HCT116 (cell line): ENCODE measurements around the gene CYP17A1. TPM values are rescaled to one million over a fixed set of nuclear protein-coding genes. Genes with fewer than 3 reads are reported as not detected.

Experiments used
- ATAC-seq: fragments of 200-7000 bp; cut with Tn5 transposase; 2 replicates; pipeline ENCODE4 v1.9.1; 2020; ENCODE audit warnings: mild to moderate bottlenecking, moderate library complexity
- BruUV-seq: library from RNA; stranded (reverse); fragments of 400-500 nt; replicated peaks from 2 replicates; lab custom pipeline; 2021; lab: Mats Ljungman, UMichigan
- CTCF ChIA-PET: fragments of 300-600 bp; sonication (Branson Sonifier 250); formaldehyde crosslinking; loops from one replicate; lab custom pipeline; 2021; ENCODE audit warnings: antibody characterized with exemption; lab: Charles Lee
- POLR2A ChIA-PET: fragments of 300-600, 350-600 bp; sonication (Branson Sonifier 250); formaldehyde crosslinking; loops from one replicate; lab custom pipeline; 2021; ENCODE audit warnings: antibody characterized with exemption; lab: Charles Lee
- RAD21 ChIA-PET, 2 experiments: fragments of 300-600 bp; sonication (Branson Sonifier 250); formaldehyde crosslinking; loops; one replicate each; lab custom pipeline; 2023; ENCODE audit warnings: low total read pairs in 2 of 2; ENCODE audit not compliant: uncharacterized antibody in 2 of 2, unreplicated experiment in 2 of 2, low non-redundant PET in 1 of 2; lab: Charles Lee
- DNase-seq: peaks from one replicate; pipeline ENCODE4 v3.0.0-alpha.2; 2010; ENCODE audit warnings: low read depth, low spot score
- H2AFZ ChIP-seq: fragments of 200-600 bp; shearing (Covaris generic), sonication (generic); 2 replicates; pipeline ENCODE4 v1.6.1; 2017; ENCODE audit warnings: low read depth, mixed run types, mixed read lengths, antibody characterized with exemption, low read length; ENCODE audit not compliant: poor library complexity, severe bottlenecking
- H3K27ac ChIP-seq: 2 replicates; pipeline ENCODE4 v1.5.1; 2012; ENCODE audit warnings: low read depth, low read length
- H3K27me3 ChIP-seq: fragments of 200-600 bp; sonication (generic); 2 replicates; pipeline ENCODE4 v1.6.1; 2016; ENCODE audit warnings: mixed run types, low read length, mixed read lengths; ENCODE audit not compliant: insufficient read depth
- H3K36me3 ChIP-seq, 2 experiments: fragments of 200-500 bp in 1 of 2; fragments of 200-600 bp in 1 of 2; sonication (Bioruptor generic) in 1 of 2; sonication (generic) in 1 of 2; 2 replicates each; pipeline versions ENCODE4 v1.5.1 to v1.6.1; 2014 to 2016; ENCODE audit warnings: low read length in 2 of 2, inconsistent platforms in 1 of 2, mixed read lengths in 1 of 2, mixed run types in 1 of 2; ENCODE audit not compliant: insufficient read depth in 2 of 2, control insufficient read depth in 1 of 2
- H3K4me1 ChIP-seq, 2 experiments: fragments of 200-600 bp in 1 of 2; sonication (generic) in 1 of 2; 2 replicates each; pipeline versions ENCODE4 v1.5.1 to v1.6.1; 2012 to 2017; ENCODE audit warnings: low read length in 2 of 2, inconsistent platforms in 1 of 2, mild to moderate bottlenecking in 1 of 2, mixed read lengths in 1 of 2, mixed run types in 1 of 2, moderate library complexity in 1 of 2; ENCODE audit not compliant: insufficient read depth in 2 of 2, control insufficient read depth in 1 of 2
- H3K4me2 ChIP-seq: fragments of 200-600 bp; sonication (generic); 2 replicates; pipeline ENCODE4 v1.6.1; 2017; ENCODE audit warnings: mixed run types, low read length, mixed read lengths
- H3K4me3 ChIP-seq, 2 experiments: fragments of 200-600 bp in 1 of 2; sonication (generic) in 1 of 2; replicated peaks in 1 of 2; 2 replicates each; pipeline ENCODE4 v1.5.1; 2011 to 2016; ENCODE audit warnings: low read length in 2 of 2, control low read depth in 1 of 2, low read depth in 1 of 2, mild to moderate bottlenecking in 1 of 2, mixed read lengths in 1 of 2, mixed run types in 1 of 2
- H3K79me2 ChIP-seq: fragments of 200-600 bp; sonication (generic); 2 replicates; pipeline ENCODE4 v1.6.1; 2017; ENCODE audit warnings: mild to moderate bottlenecking, mixed run types, low read length, moderate library complexity, mixed read lengths; ENCODE audit not compliant: insufficient read depth
- H3K9ac ChIP-seq: fragments of 200-600 bp; sonication (generic); 2 replicates; pipeline ENCODE4 v1.6.1; 2016; ENCODE audit warnings: low read length, mixed read lengths
- H3K9me2 ChIP-seq: fragments of 200-600 bp; sonication (generic), shearing (Covaris generic); 2 replicates; pipeline ENCODE4 v1.6.1; 2017; ENCODE audit warnings: mixed run types, mild to moderate bottlenecking, moderate library complexity; ENCODE audit not compliant: insufficient read depth
- H3K9me3 ChIP-seq, 2 experiments: fragments of 200-500 bp in 1 of 2; fragments of 200-600 bp in 1 of 2; sonication (Bioruptor generic) in 1 of 2; sonication (generic) in 1 of 2; 2 replicates each; pipeline ENCODE4 v1.6.1; 2014 to 2017; ENCODE audit warnings: low read length in 2 of 2, mixed read lengths in 2 of 2, inconsistent platforms in 1 of 2, low read depth in 1 of 2, mild to moderate bottlenecking in 1 of 2, mixed run types in 1 of 2, moderate library complexity in 1 of 2; ENCODE audit not compliant: control insufficient read depth in 1 of 2, insufficient read depth in 1 of 2
- H4K20me1 ChIP-seq: fragments of 200-600 bp; sonication (generic), shearing (Covaris generic); 2 replicates; pipeline ENCODE4 v1.6.1; 2017; ENCODE audit warnings: mixed run types, mild to moderate bottlenecking, moderate library complexity; ENCODE audit not compliant: insufficient read depth
- ATF3 ChIP-seq: IDR thresholded peaks from 2 replicates; pipeline ENCODE4 v1.6.1; 2012
- CEBPB ChIP-seq: IDR thresholded peaks from 2 replicates; pipeline ENCODE4 v1.6.1; 2012; ENCODE audit warnings: low read depth
- EGR1 ChIP-seq: IDR thresholded peaks from 2 replicates; pipeline ENCODE4 v1.6.1; 2012; ENCODE audit warnings: low read depth
- ELF1 ChIP-seq: IDR thresholded peaks from 2 replicates; pipeline ENCODE4 v1.6.1; 2012; ENCODE audit warnings: low read depth, borderline replicate concordance
- POLR2AphosphoS5 ChIP-seq: IDR thresholded peaks from 2 replicates; pipeline ENCODE4 v1.6.1; 2011; ENCODE audit warnings: mild to moderate bottlenecking, low read depth, low read length, moderate library complexity
- SP1 ChIP-seq: IDR thresholded peaks from 2 replicates; pipeline ENCODE4 v1.6.1; 2012; ENCODE audit warnings: low read depth
- intact Hi-C: fragments of 100-400 bp; cut with micrococcal nuclease; formaldehyde crosslinking; loops from 2 replicates; pipeline ENCODE4 v1.10.0; 2022
- total RNA-seq: library from RNA; stranded (reverse); gene quantifications from one replicate; pipeline ENCODE4 v1.2.1, GENCODE V29; 2021; ENCODE audit not compliant: unreplicated experiment

The CYP17A1 gene
- total RNA-seq, 1 experiment from 2014 or later: 4.0 TPM

DNA sequence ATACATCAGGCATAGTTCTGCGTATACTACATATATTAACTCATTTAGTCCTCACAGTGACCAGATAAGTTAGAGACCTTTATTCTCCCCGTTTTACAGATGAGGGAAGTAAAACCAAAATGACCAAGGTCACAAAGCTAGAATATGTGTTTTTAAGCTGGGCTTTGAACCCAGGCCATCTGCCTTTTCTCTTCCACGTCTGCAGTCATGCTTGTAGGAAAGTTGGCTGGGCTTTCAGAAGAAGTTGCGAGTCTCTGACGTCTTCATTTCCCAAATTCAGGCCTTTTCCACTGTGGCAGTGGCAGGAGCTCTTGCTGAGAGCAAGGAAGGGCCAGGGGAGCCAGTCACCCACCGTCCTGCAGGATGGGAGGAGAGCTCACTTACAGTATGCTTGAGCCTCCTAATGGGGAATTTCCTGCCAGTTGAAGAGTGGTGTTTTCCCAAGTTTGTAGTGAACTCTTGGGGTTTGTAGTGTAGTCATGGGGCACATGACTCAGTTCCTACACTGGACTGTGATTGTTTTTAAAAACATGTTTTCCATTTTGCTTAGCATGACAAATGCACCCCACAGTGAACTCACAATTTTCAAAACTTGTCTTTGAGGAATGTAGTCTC, 34.2 kb downstream of the CYP17A1 start:
- DNase-seq: no peak
- intact Hi-C loops: no loop called here
- H3K9ac ChIP-seq: no peak overlapping the region
- no peak overlapping the region for H3K4me2 ChIP-seq
- no peaks in the 10 kb centered on the region for H3K4me1 ChIP-seq
- no peak overlapping the region for H3K27ac ChIP-seq
- no TSS peak for BruUV-seq
- no peaks in the 10 kb centered on the region for H4K20me1 ChIP-seq
- no peak overlapping the region for H2AFZ ChIP-seq
- H3K79me2 ChIP-seq: no peaks in the 10 kb centered on the region
- RAD21 ChIA-PET: no interaction called here
- 0 out of 2 replicates have a peak, but pooled peaks have one; percentile 20 for ATAC-seq
- H3K36me3 ChIP-seq: peaks cover 3 to 4% of the 10 kb centered on the region in 2 experiments; a peak in 2 of 4 replicates
- H3K27me3 ChIP-seq: no peaks in the 10 kb centered on the region
- POLR2A ChIA-PET: no interaction called here
- no peak for TF ChIP-seq ELF1
- no peak for TF ChIP-seq EGR1
- H3K9me2 ChIP-seq: no peaks in the 10 kb centered on the region
- CTCF ChIA-PET: no interaction called here
- no peaks in the 10 kb centered on the region for H3K9me3 ChIP-seq
- no peak overlapping the region for H3K4me3 ChIP-seq

DNA sequence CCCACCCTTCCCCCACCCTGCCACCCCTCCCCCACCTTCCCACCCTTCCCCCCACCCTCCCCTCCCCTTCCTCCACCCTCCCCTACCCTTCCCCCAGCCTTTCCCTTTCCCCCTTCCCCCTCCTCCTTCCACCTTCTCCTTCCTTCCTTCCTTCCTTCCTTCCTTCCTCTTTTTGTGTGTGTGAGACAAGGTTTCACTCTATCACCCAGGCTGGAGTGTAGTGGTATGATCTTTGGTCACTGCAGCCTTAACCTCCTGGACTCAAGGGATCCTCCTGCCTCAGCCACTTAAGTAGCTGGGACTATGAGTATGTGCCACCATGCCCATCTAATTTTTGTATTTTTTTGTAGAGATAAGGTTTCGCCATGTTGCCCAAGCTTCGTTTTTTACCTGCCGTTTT, 35.2 kb downstream of the CYP17A1 start:
- peaks cover 3 to 4% of the 10 kb centered on the region in 2 experiments; a peak in 2 of 4 replicates for H3K36me3 ChIP-seq
- ChIA-PET CTCF (no interaction called here), POLR2A (no interaction called here), RAD21 (no interaction called here)
- H4K20me1 ChIP-seq: no peaks in the 10 kb centered on the region
- no peak overlapping the region for H3K4me2 ChIP-seq
- no TSS peak for BruUV-seq
- H3K27ac ChIP-seq: no peak overlapping the region
- H3K9ac ChIP-seq: no peak overlapping the region
- H2AFZ ChIP-seq: no peak overlapping the region
- no peaks in the 10 kb centered on the region for H3K9me2 ChIP-seq
- DNase-seq (no peak), ATAC-seq (no peak)
- H3K4me1 ChIP-seq: no peaks in the 10 kb centered on the region
- no peaks in the 10 kb centered on the region for H3K79me2 ChIP-seq
- TF ChIP-seq SP1: no peak
- TF ChIP-seq POLR2AphosphoS5: no peak
- TF ChIP-seq CEBPB: no peak
- TF ChIP-seq ATF3: no peak
- no peak overlapping the region for H3K4me3 ChIP-seq
- intact Hi-C loops: no loop called here
- no peaks in the 10 kb centered on the region for H3K27me3 ChIP-seq
- H3K9me3 ChIP-seq: no peaks in the 10 kb centered on the region
